Epithelial cell of proximal tubule (primary cell): ENCODE data around the gene ZNF600. TPM values are rescaled to one million over a fixed set of nuclear protein-coding genes. Genes with fewer than 3 reads are reported as not detected.
"Not testable (repeated sequence)": the region's sequence is repeated elsewhere in the genome, so short reads cannot be mapped to it uniquely, and the experiment has no call there.

ENCODE experiments used
- DNase-seq: peaks from one replicate; pipeline ENCODE4 v3.0.0-alpha.2; 2011; ENCODE audit warnings: low read depth
- H3K4me3 ChIP-seq: 2 replicates; pipeline ENCODE4 v1.5.1; 2011; ENCODE audit warnings: low read depth, mild to moderate bottlenecking, low read length
- CTCF ChIP-seq: conservative IDR thresholded peaks from 2 replicates; pipeline ENCODE4 v1.5.1; 2012; ENCODE audit warnings: low read depth, mild to moderate bottlenecking, low read length
- total RNA-seq: library from RNA; depleted of rRNA; stranded (reverse); fragments of >200 nt; gene quantifications from 2 replicates; pipeline ENCODE4 v1.2.3, GENCODE V29; 2015

The ZNF600 gene
- total RNA-seq, 1 donor from 2014 or later, result 5.2 TPM

GRCh38 chr19:52743091-52743490 lies 43.5 kb downstream of the ZNF600 start:
- no peak overlapping the region for H3K4me3 ChIP-seq
- TF ChIP-seq CTCF, result no peak
- no peak for DNase-seq

- no peak for TF ChIP-seq CTCF
- H3K4me3 ChIP-seq, result no peak overlapping the region
Measured at GRCh38 chr19:52742516-52742915, 44.1 kb downstream of the ZNF600 start.

DNA sequence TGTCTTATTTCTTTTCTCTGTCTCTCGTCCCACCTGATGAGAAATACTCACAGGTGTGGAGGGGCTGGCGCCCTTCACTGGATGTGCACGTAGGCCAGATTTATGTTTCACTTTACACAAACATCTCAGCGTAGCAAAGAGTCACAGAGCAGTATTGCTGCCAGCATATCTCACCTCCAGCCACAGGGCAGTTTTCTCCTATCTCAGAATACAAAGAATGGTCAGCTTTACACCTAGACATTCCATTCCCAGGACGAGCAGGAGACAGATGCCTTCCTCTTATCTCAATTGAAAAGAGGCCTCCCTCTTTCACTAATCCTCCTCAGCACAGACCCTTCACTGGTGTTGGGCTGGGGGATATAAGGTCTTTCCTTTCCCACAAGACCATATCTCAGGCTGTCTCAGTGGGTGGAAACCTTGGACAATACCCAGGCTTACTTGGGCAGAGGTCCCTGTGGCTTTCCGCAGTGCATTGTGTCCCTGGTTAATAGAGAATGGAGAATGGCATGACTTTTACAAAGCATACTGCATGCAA lies 44.6 kb downstream of the ZNF600 start:
- TF ChIP-seq CTCF, result no peak
- DNase-seq, result no peak
- no peak overlapping the region for H3K4me3 ChIP-seq

More at GRCh38 chr19:52742516-52742915, 44.1 kb downstream of the ZNF600 start:
- DNase-seq, result no peak

DNA sequence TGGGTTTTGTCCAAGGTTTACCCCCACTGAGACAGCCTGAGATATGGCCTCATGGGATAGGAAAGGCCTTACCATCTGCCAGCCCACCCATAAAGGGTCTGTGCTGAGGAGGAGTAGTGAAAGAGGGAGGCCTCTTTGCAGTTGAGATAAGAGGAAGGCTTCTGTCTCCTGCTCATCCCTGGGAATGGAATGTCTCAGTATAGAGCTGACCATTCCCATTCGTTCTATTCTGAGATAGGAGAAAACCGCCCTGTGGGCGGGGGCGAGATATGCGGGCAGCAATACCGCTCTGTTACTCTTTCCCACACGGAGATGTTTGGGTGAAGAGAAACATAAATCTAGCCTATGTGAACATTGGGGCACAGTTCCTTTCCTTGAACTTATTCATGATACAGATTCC lies 45.2 kb downstream of the ZNF600 start:
- not testable (repeated sequence) for DNase-seq, H3K4me3 ChIP-seq

DNA sequence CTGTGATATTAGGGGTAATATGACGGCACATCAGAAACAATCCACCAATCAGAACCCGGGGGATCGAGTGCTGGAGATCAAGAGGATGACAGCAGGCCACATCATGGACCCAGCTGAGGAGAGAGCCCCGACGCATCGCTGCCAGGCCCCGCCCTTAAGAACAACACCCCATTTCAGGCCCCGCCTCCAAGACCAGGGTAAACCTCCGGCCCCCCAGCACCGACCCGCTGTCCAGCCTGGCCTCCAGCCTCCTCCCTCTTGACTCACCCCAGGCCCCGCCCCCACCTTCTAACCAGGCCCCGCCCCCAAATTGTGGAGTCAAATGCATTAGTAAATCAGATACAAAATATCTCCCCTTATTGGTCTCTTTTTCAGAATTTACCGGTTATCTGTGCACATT lies 47.0 kb downstream of the ZNF600 start:
- no peak for DNase-seq
- TF ChIP-seq CTCF, result no peak
- no peak overlapping the region for H3K4me3 ChIP-seq

GRCh38 chr19:52735734-52736133 lies 50.9 kb downstream of the ZNF600 start:
- peak overlapping the region; percentile 99 for H3K4me3 ChIP-seq
- peak; percentile 56 for DNase-seq
- TF ChIP-seq CTCF, result no peak

DNA sequence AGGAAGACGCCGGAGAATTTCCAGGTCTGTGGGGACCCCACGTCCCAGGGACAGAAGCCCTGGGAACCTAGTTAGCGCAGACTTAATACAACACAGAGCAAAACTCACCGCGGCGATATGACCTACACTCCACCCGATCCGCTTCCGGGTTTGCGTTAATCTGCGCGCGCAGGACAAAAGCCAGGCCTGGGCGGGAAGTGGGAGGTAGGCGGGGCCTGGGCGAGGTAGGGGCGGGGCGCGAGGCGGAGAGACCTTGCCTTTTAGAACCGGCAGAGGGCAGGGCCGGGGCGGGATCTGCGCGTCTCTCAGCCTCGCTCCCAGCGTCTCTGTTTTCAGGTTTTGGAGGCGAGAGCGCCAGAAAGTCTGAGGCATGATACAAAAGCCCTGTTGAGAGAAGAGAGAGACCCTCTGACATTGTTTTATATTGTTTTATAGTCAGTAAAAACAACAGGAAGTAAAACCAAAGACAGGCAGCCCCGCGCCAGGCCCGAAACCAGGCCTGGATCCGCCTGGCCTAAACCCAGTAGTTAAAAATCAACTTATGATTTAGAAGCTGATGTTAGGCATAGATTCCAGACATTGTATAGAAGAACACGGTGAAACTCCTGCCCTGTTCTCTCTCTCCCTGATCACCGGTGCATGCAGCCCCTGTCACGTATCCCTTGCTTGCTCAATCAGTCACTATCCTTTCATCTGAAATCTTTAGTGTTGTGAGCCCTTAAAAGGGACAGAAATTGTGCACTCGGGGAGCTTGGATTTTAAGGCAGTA lies 51.5 kb downstream of the ZNF600 start, which contains the start of gene ZNF611:
Gene ZNF611, minus strand, starts transcription at position 152 of the 769 bp plus-strand sequence. CDS start 19,150 bp downstream, outside the sequence.
- TF ChIP-seq CTCF, result peak; percentile 68
- peak; percentile 61 for DNase-seq
- H3K4me3 ChIP-seq, result peak within 1 kb of the TSS; percentile 99
